GM18517 (cell line): ENCODE data around the gene CDKL2.
A peak's percentile ranks its signal among the peaks of the same experiment; 100 is the strongest.
"Not testable (repeated sequence)": the region's sequence is repeated elsewhere in the genome, so short reads cannot be mapped to it uniquely, and the experiment has no call there.

ENCODE experiments used
- ATAC-seq: cut with Tn5 transposase; IDR thresholded peaks from one replicate; pipeline ENCODE4 v1.9.1; 2021; ENCODE audit warnings: mild to moderate bottlenecking, moderate library complexity; ENCODE audit not compliant: unreplicated experiment

Gene CDKL2

DNA sequence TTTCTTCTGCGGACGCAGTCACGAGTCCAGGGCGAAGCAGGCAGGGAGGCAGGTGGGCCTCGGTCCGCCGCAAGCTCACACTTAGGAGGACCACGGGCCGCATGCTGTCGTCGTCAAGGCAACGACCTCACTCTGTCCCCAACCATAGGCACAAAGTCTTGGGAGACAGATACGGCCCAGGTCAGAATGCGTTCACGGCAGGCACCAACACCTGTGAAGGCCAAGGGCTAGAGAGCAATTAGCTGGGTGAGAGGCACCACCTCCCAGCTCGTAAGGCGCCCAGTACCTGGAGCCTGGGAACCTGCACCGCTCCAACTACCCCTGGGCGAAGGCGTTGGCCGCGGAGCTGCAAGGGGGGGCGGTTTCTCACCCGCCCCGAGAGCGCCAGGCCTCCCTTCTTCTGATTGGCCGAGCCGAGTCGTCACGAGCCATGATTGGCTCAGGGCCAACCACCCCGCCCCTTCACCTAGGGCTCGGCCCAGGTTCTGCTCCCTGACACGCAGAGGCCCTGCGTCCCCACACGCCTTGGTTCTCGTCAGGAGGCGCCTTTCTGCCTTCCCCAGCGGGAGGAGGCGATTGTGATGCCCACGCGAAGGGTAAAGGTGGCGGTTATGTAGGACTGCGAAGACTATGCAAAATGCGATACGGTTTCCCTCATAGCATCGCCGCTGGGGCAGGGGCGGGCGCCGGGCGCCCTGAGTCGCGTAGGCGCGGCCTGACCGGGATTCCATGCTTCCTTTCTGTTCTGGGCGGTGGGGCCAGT, at the start of gene CDKL2:
Gene CDKL2, minus strand, starts transcription at position 355 of the 763 bp plus-strand sequence. CDS start 4,540 bp downstream, outside the sequence.
- ATAC-seq, result peak; percentile 98

DNA sequence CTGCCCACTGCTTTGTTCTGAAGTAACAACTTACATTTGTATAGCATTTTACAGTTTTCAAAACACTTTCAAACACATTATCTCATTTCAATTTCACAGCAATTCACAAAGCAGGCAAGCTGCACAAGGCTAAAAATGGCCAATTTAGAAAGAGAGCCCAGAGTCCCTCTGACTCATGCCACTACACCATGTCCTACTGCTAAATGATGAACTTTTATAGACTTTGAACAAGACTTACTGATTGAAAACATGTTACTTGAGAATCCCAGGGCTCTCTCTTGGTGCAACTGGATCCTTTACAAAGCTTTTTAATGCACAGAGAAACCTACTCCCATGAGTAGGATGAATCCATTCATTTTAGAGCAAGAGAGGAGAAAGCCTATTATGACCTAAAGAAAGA, 48.6 kb upstream of the CDKL2 start:
- no peak for ATAC-seq

DNA sequence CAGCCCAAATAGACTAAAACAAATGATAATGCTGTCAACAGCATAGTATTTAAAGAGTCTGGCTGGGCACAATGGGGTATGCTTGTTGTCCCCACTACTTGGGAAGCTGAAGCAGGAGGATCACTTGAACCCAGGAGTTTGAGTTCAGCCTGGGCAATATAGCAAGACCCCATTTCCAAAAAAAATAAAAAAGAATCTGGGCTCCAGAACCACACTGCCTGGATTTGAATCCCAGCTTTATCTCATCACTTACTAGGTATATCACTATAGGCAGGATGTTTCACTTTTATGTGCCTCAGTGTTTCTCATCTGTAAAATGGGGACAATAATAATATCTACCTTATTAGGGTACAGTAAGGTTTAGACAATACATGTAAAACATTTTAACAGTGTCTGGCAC, 48.1 kb upstream of the CDKL2 start:
- ATAC-seq, result no peak

DNA sequence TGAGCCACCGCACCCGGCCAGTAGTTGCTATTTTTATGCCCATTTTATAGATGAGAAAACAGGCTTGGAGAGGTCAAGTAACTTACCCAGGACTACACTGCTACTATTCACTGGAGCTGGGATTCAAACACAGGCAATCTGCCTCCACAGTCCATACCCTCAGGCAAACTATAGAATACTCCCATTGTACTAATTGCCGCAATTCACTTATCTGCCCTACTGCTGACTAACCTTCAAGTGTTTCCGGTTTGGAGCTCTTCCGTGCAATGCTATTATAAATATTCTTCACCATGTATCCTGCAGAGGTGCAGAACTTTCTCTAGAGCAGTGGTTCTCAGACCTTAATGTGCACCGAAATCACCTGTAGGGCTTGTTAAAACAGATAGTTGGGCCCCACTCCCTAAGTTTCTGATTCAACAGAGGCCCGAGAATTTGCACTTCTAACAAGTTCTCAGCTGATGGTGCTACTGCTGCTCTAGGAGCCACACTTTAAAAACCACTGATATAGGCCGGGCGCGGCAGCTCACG, 44.7 kb upstream of the CDKL2 start:
- ATAC-seq, result no peak

DNA sequence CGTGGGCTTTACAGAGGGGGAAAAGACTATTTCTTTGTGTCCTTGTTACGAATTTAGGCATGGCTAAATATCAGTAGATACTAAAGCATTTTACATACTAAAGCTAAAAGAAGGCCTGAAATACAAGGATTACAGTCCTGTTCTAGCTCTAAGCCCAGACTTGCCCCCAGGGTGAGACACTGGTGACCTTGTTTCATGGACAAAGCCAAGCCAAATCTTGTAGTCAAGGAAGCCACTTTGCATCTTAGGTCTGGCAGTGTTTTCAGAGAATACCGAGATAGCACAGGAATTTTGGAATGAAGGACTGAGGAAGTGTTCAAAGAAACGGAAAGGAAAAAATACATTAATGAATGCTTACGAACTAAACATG, 43.6 kb upstream of the CDKL2 start:
- no peak for ATAC-seq

DNA sequence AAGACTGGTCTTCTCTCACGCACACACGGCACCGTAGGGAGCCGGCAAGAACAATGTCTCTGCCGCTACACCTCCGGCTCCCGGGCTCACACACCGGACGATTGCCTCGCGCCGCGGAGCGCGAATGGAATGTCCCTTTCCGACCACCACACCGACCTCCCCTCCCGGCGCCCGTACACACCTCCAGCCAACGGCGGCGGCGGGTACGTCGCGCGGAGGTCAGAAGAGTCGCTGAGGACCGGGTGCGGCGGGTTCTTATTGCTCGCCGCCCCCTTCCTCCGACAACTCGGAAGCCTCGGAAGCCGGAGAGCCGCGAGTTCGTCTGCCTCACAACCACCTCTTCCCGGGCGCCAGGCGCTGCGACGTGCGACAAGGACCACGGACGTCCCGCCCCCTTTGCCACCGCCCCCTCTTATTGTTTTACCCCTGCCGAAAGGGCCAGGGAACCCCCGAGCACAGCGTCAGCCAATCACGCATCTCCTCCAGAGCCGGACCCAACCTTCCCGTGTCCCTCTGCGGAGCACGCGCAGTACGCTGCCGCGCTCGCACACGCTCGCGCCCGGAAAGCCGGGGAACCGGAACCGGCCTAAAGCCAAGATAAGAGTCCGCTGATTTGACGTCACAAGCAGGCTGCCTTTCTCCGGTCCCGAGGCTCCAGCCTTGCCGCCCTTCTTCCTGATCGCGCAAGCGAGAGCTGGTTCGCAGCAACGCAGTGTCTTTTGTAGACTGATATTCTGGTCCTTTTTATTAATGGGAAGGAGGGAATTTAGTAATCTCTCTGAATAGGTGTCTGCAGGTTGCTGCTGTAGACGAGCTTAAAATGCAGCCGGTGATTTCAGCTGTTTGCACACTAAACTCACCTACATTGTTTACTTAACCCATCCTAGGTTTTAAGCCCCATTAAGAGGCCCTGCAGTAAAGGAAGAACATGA, 43.0 kb upstream of the CDKL2 start, which contains the start of gene G3BP2:
Gene G3BP2, minus strand, starts transcription at position 385 of the 932 bp plus-strand sequence. CDS start 11,386 bp downstream, outside the sequence.
- peak; percentile 91 for ATAC-seq

DNA sequence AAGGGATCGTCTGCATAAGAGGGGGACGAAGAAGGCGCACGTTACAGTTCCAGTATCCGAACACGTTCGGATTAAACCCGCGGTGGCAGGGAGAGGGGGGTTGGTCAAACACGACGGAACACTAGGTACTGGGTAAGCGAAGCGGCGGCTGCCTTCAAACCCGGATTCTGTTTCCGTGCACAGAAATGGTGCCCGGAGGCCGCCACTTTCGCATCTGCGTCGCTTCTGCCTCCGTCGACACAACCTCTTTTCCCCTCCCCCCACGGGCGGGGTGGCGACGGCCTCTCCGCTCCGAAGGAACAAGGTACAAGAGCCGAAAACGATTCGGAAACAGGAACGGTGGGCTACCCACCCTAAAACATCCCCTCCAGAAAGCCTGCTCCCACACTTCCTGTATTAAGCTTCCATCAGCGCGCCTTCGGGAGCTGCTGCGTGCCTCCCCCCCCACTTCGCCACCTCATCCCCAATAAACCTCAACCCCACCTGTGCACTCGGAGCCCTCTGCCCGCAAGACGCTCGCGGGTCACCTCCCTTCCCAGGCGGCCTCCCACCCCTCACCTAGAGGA, 42.2 kb upstream of the CDKL2 start:
- ATAC-seq, result peak; percentile 22

DNA sequence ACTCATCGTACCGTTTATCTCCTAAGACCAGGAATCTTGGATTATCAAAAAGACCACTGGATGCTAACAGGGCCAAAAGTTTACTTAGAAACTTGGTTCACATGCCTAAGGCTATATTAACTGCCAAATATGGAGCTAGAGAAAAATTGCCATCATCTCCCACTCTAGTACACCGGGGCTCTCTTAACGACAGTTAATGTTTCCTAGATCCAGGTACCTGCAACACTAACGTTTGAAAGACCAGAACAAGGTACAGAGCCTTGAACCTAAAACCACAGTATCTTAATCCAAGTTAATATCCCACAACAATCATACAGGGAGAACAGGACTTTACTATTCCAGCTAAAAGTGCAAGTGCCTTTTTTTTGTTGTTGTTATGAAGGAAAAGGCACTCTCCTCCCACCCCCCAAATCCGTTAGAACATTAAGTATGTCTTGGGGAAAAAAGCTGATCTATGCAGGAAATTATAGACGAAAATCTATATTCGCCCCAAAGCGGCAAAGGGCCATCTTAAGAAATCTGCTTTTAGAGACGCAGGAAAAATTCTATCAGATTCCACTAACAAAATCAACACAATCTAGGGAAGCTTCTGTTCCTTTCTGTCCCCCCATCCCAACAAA, 41.6 kb upstream of the CDKL2 start:
- no peak for ATAC-seq

DNA sequence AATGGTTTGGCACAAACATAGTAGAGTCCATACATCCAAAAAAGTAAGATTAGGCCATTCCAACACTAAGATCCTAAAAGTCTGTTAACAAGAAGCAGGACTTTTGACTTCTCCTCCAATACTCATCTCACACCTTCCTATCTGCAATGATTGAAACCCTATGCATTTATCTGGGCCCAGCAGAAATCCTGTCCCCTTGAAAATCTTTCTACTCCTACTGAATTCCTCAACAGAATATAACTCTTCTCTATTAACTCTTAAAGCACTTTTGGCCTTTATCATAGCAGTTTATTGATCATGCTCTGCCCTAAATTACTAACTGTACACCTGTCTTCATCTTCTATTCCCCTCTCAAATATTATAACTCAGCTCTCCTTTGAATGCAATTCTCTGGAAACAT, 38.3 kb upstream of the CDKL2 start:
- ATAC-seq, result no peak

DNA sequence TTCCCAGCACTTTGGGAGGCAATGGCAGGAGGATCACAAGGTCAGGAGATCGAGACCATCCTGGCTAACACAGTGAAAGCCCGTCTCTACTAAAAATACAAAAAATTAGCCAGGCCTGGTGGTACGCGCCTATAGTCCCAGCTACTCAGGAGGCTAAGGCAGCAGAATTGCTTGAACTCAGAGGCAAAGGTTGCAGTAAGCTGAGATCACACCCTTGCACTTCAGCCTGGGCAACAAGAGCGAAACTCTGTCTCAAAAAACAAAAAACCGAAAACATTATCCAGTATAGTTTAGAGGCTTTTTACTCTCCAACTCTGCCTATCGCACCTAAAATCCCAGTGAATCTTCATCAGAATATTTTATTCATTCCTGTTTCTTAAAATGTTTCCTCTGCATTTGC, 37.3 kb upstream of the CDKL2 start:
- ATAC-seq, result not testable (repeated sequence)

DNA sequence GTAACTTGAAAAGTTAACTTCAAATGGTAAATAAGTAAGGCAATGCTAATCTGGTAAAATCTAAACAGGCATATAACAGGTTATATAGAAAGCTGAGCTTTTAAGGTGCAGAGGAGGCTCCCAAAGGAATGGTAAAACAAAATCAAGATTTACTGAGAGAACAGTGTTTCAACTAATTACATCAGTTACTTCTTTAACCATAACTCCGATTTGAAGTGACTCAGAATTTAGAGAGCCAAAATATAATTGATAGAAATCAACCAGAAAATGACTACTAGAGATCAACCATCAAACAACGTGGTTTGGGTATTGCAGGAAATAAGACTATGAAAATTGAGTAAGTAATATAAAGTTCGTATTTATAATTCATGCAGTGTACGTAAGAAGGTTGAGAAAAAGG, 36.0 kb upstream of the CDKL2 start:
- no peak for ATAC-seq

DNA sequence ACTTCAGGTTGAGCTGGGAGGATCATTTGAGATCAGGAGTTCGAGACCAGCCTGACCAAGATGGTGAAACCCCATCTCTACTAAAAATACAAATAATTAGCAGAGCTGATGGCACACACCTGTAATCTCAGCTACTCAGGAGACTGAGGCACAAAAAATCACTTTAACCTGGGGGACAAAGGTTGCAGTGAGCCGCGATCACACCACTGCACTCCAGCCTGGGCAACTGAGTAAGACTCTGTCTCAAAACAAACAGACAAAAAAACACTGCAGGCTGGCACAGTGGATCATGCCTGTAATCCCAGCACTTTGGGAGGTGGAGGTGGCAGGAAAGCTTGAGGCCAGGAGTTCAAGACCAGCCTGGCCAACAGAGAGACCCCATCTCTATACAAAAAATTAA, 34.3 kb upstream of the CDKL2 start:
- not testable (repeated sequence) for ATAC-seq

DNA sequence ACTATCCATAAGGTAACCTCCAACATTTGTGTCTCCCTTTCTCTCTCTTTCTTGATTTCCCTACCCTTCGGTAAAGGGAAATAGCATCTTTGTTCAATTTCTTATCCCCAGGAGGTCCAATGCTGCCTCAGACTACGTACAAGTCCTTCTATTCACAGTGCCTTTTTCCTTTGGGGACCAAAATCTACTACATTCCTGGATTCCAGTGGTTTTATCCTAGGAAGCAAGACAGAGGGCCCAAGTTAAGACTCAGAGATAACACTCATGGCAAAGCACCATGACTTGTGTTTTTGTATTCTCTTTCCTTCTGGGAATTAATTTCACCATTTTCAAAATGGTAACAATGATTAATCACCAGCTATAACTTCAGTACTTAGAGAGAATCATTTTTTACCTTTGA, 32.3 kb upstream of the CDKL2 start:
- ATAC-seq, result no peak

DNA sequence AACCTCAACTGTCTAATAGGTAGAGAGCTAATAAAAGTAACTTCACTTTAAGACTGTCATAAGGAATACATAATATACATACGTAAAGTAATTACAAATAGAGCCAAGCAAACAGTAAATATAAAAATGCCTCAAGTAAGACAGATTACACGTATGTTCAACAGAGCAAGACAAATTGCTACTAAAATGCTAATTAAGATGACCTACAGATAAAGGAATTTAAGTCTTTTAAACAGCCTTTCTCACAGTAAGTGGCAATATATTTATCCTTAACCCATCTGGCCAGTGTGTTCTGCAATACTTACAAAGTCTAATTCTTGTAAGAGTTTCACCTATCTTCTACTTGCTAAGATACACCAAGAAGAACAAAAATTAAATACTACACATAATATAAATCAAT, 30.2 kb upstream of the CDKL2 start:
- no peak for ATAC-seq

DNA sequence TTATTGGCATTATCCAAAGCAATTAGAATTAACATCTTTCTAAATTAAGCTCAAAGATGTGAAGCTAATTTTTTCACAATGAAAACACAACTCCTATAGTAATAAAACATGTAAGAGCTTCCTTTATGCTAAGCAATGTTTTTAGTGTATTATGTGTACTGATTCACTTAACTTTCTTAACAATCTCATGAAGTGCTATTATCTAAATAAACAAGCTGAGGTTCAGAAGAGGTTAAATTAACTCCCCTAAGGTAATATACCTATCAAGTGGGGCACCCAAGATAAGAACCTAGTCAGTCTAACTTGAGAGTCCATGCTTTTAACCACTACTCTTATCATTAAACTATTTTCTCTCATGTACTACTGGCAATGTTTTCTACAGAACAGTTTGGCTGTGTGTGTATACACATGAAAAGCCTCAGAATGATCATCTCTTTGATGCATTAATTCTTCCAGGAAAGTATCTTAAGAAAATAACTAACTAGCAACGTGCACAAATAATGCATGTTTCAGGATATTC, 29.2 kb upstream of the CDKL2 start:
- ATAC-seq, result no peak

DNA sequence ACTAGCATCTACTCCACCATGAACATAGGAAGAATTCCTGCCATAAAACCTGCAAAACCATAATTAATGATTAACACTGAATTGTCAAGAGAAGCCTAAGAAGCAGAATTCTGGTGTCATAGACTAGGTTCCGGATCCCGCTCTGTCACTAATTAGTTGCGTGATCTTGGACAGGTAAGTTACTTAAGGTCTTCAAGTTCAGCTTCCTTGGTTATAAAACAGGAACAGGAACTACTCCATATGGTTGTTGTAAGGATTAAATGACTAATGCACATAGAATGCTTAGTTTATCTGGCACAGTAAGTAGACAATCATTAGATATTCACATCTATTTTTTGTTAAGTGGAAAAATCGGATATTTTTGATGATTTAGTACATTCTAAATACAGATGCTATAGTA, 28.5 kb upstream of the CDKL2 start:
- ATAC-seq, result no peak

DNA sequence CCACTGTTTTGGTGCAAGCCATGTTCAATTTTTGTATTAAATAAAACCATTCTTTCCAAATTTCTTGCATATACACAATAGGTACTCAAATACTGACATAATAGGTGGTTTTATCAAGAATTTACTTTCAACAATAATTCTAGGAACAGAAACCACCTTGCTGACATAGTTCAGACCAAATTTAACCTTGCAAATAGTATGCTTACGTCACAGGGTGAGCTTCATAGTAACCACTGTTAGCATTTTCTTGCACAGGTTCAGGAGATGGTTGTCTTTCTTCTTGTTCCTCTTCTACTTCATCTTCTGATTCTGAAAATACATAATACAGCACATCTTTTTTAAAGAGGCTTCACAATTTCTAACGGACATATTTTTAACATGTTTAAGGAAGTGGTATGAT, 25.2 kb upstream of the CDKL2 start:
- no peak for ATAC-seq

DNA sequence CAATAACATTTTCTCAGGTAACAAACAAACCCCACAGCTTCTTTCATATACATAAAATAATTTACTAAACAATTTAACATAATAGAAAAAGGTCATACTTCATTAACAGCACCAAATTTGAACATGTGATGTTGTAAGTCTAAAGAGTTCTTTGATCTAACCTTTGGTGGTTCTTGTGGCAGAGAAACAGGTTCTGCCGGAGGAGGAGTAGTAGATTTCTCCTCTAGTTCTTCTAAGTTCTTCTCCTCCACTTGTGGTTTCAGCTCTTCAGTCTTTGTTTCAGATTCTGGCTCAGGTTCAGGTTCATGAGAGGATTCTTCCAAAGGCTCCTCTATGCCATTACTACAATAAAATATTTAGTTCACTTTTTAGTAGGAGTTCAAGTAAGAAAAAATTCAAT, 24.6 kb upstream of the CDKL2 start:
- ATAC-seq, result no peak

DNA sequence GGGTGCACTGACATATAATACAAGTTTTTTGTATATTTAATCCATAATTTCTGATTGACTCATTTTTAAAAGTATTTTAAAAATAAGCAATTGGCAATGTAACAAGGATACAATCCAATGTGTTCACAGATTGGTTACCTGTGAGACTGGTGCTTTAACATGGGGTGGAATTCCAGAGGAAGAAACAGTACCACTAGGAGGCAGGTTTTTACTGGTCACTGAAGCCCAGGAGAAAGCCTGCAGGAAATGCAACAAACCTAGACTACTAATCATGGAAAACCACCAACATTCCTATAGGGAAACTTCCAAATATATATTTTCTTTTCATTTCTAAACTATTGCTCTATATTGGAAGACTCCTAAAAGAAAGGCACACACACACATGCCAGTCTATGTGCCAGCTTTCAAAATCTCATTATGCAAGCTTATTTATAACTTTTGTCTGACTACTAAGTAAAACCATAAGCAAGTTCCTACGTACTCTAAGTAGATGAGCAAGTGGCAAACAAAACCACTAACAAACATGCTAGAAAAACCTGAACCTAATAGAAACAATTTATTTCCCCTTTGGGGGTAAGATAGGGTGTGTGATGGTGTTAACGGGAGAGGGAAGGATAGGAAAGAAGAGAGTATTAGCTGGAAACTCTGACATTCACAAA, 23.6 kb upstream of the CDKL2 start:
- ATAC-seq, result no peak

DNA sequence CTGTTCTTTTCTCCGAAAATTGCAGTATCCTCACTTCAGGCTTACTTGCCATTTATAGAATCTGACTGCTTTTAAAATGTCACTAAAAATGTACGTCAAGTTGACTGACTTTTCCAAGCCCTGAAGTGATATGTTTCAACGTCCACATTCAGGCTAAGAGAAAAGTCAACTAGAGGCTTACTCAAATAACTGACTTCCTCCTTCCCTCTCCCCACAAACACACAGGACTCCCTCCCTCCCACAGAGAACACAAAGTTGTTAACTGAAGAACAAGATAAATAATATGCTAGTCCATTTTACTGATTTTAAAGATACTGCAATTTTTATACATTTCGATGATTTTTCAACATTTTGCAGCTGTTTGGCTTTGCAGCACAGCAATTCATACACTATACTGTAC, 13.8 kb upstream of the CDKL2 start:
- no peak for ATAC-seq
